ENCODE measurements around the gene C2orf69. TPM values are rescaled to one million over a fixed set of nuclear protein-coding genes. Genes with fewer than 3 reads are reported as not detected.

The C2orf69 gene
- total RNA-seq, 1 experiment from 2014 or later, result 21.6 TPM

- RAD21 ChIA-PET (ENCODE audit: low non-redundant PET in 1 of 2, low total read pairs in 2 of 2, uncharacterized antibody in 2 of 2, unreplicated experiment in 2 of 2), result no interaction called here
- intact Hi-C loops (cut with micrococcal nuclease), result no loop called here
These were observed 18.2 kb downstream of the C2orf69 start for GRCh38 chr2:199929262-199929661.

GRCh38 chr2:199932312-199932855 lies 21.3 kb downstream of the C2orf69 start:
- intact Hi-C loops (cut with micrococcal nuclease), result no loop called here
- peaks cover 5% of the 10 kb centered on the region; the same call in 1 of the 2 replicates for H4K20me1 ChIP-seq (ENCODE audit: insufficient read depth)
- CTCF ChIA-PET, result no interaction called here
- ATAC-seq (peak; percentile 34; the same call in 1 of the 2 replicates), DNase-seq (ENCODE audit: low read depth, low spot score) (no peak)
- no peaks in the 10 kb centered on the region for H3K9me2 ChIP-seq (ENCODE audit: insufficient read depth)
- RAD21 ChIA-PET (ENCODE audit: low non-redundant PET in 1 of 2, low total read pairs in 2 of 2, uncharacterized antibody in 2 of 2, unreplicated experiment in 2 of 2), result no interaction called here
- H3K9ac ChIP-seq (ENCODE audit: low read length), result no peak overlapping the region
- no peaks in the 10 kb centered on the region for H3K9me3 ChIP-seq (ENCODE audit: control insufficient read depth in 1 of 2, insufficient read depth in 1 of 2, low read depth in 1 of 2, low read length in 2 of 2)
- H3K4me2 ChIP-seq (ENCODE audit: low read length), result no peak overlapping the region
- TF ChIP-seq YY1 (IDR thresholded peaks at IDR 0.05; ENCODE audit: extremely low read depth, insufficient replicate concordance, low read depth, low read length) (no peak), EZH2phosphoT487 (IDR thresholded peaks at IDR 0.05; ENCODE audit: borderline replicate concordance) (no peak), SRF (IDR thresholded peaks at IDR 0.05; ENCODE audit: low read depth) (no peak), CTCF (IDR thresholded peaks at IDR 0.05 in 2 of 3, conservative IDR thresholded peaks at IDR 0.05 in 1 of 3; ENCODE audit: borderline replicate concordance in 1 of 3, insufficient read depth in 1 of 3, low read depth in 2 of 3, low read length in 2 of 3) (no peak), JUND (IDR thresholded peaks at IDR 0.05) (no peak), MAX (IDR thresholded peaks at IDR 0.05) (no peak), FOSL1 (IDR thresholded peaks at IDR 0.05; ENCODE audit: low read depth) (no peak), CEBPB (IDR thresholded peaks at IDR 0.05; ENCODE audit: low read depth) (no peak), EGR1 (IDR thresholded peaks at IDR 0.05; ENCODE audit: low read depth) (no peak), ZNF274 (IDR thresholded peaks at IDR 0.05; ENCODE audit: low read depth, low read length) (no peak)
- BruUV-seq (replicated peaks), result no TSS peak
- peaks cover 6 to 10% of the 10 kb centered on the region in 2 experiments for H3K36me3 ChIP-seq (ENCODE audit: control insufficient read depth in 1 of 2, insufficient read depth in 2 of 2, low read length in 2 of 2)
- no peak overlapping the region for H3K27ac ChIP-seq (ENCODE audit: low read depth, low read length)
- H3K4me1 ChIP-seq (ENCODE audit: control insufficient read depth in 1 of 2, insufficient read depth in 2 of 2, low read length in 2 of 2), result peaks cover 9 to 12% of the 10 kb centered on the region in 2 experiments; a peak in 3 of 4 replicates
- no peaks in the 10 kb centered on the region for H3K27me3 ChIP-seq (ENCODE audit: insufficient read depth, low read length)
- POLR2A ChIA-PET, result no interaction called here
- no peak overlapping the region for H3K4me3 ChIP-seq (replicated peaks in 1 of 2; ENCODE audit: low read depth in 1 of 2, low read length in 2 of 2)
- H3K79me2 ChIP-seq (ENCODE audit: insufficient read depth, low read length), result peaks cover 49% of the 10 kb centered on the region
- no peak overlapping the region for H2AFZ ChIP-seq (ENCODE audit: low read depth, low read length, poor library complexity, severe bottlenecking)

More at GRCh38 chr2:199929262-199929661, 18.2 kb downstream of the C2orf69 start:
- Histone ChIP-seq H3K4me3 (replicated peaks in 1 of 2; ENCODE audit: low read depth in 1 of 2, low read length in 2 of 2) (no peak overlapping the region), H3K27ac (ENCODE audit: low read depth, low read length) (no peak overlapping the region), H4K20me1 (ENCODE audit: insufficient read depth) (peaks cover 8% of the 10 kb centered on the region; the same call in 1 of the 2 replicates), H3K27me3 (ENCODE audit: insufficient read depth, low read length) (no peaks in the 10 kb centered on the region), H3K36me3 (ENCODE audit: control insufficient read depth in 1 of 2, insufficient read depth in 2 of 2, low read length in 2 of 2) (peaks cover 6 to 19% of the 10 kb centered on the region in 2 experiments), H3K4me1 (ENCODE audit: control insufficient read depth in 1 of 2, insufficient read depth in 2 of 2, low read length in 2 of 2) (peaks cover 7 to 11% of the 10 kb centered on the region in 2 experiments; a peak in 3 of 4 replicates), H3K9me3 (ENCODE audit: control insufficient read depth in 1 of 2, insufficient read depth in 1 of 2, low read depth in 1 of 2, low read length in 2 of 2) (no peaks in the 10 kb centered on the region), H3K9ac (ENCODE audit: low read length) (no peak overlapping the region), H2AFZ (ENCODE audit: low read depth, low read length, poor library complexity, severe bottlenecking) (no peak overlapping the region), H3K79me2 (ENCODE audit: insufficient read depth, low read length) (peaks cover 72% of the 10 kb centered on the region), H3K4me2 (ENCODE audit: low read length) (no peak overlapping the region), H3K9me2 (ENCODE audit: insufficient read depth) (no peaks in the 10 kb centered on the region)
- BruUV-seq (replicated peaks), result no TSS peak
- no peak for ATAC-seq
- CTCF ChIA-PET, result no interaction called here
- TF ChIP-seq POLR2AphosphoS5 (IDR thresholded peaks at IDR 0.05; ENCODE audit: low read depth, low read length) (0 out of 2 replicates have a peak, but pooled peaks have one; percentile 30), SP1 (IDR thresholded peaks at IDR 0.05; ENCODE audit: low read depth) (no peak)
- POLR2A ChIA-PET, result no interaction called here
- no peak for DNase-seq (ENCODE audit: low read depth, low spot score)

All from HCT116 (cell line).